HL-60/S4 treated with retinoic acid at 250 ng/mL for 4 days and 3 days (cell line): ENCODE data around the gene TGIF2LX.
"Not testable (repeated sequence)": the region's sequence is repeated elsewhere in the genome, so short reads cannot be mapped to it uniquely, and the experiment has no call there.

Source experiments
- in situ Hi-C: fragments of 300-500 bp; cut with MboI; formaldehyde crosslinking; loops from 2 replicates; pipeline ENCODE4 v1.7.0; 2022; ENCODE audit warnings: low sequenced_read_pairs

TGIF2LX gene

GRCh38 chrX:89921665-89922064 lies at the start of gene TGIF2LX:
Gene TGIF2LX (plus strand): TSS chrX:89921908. CDS start chrX:89922086, 178 bp downstream.
- in situ Hi-C loops, result not testable (repeated sequence)

GRCh38 chrX:89922338-89922934 lies 728 bp downstream of the TGIF2LX start:
- in situ Hi-C loops, result not testable (repeated sequence)

GRCh38 chrX:89943077-89943476 lies 21.4 kb downstream of the TGIF2LX start:
- in situ Hi-C loops, result not testable (repeated sequence)

GRCh38 chrX:89965588-89965987 lies 43.9 kb downstream of the TGIF2LX start:
- in situ Hi-C loops, result not testable (repeated sequence)
